ENCODE data around the gene SLF2. TPM values are rescaled to one million over a fixed set of nuclear protein-coding genes. Genes with fewer than 3 reads are reported as not detected.

Gene SLF2
- total RNA-seq, 4 donors from 2014 or later: 27.9 to 102 (median 59.9) TPM

DNA sequence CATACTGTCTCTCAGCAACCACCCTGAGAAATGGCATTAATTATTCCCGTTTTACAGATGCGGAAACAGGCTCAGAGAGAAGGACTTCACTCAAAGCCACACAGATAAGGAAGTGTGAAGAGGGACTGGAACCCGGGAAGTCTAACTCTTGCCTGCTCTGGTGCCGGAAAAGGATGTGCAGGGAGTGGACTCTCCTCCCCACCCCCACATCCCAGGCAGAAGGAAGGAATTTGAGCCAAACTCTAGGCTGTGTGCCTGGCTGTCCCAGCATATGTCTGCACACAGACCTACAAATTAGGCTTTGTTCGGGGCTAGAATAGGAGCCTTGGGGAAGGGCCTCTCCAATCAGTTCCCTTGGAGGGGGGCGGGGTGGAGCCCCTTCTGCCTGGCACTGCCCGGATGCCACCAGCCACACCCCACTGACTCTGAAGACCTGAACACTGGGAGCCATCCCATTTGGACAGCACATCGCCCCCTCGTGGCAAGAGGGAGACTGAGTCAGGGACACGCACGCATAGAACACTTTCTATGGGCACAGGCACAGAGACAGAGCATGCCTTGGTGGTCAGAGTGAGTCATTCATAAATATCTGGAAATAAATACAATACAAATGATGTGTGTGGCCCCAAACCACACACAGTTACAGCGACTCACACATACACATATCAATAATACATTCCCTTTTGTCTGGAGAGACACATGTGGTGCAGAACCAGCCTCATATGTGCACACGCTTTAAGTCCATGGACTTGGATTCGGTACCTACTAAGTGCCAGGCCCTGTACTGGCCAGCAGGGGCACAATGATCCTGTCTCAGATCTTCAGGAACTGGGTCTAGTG lies 100.0 kb downstream of the SLF2 start:
- peaks cover 4% of the 10 kb centered on the region in 2 donors for H3K4me1 ChIP-seq
- no peak for TF ChIP-seq POLR2A (IDR thresholded peaks at IDR 0.05)
- TF ChIP-seq CTCF (IDR thresholded peaks at IDR 0.05): peak; percentile 80 to 93 (median 88)
- H3K9me3 ChIP-seq: no peaks in the 10 kb centered on the region
- intact Hi-C loops (cut with DNase I; ENCODE audit: low total_unique reads): no loop called here
- no peaks in the 10 kb centered on the region for H3K27me3 ChIP-seq
- peak overlapping the region; percentile 13 to 60 for H3K27ac ChIP-seq
- no peak overlapping the region for H3K4me3 ChIP-seq
- H3K36me3 ChIP-seq: no peaks in the 10 kb centered on the region
- peak; percentile 86 to 91 for DNase-seq

- Histone ChIP-seq H3K27me3 (no peaks in the 10 kb centered on the region), H3K27ac (peak overlapping the region; percentile 13 to 60), H3K9me3 (no peaks in the 10 kb centered on the region), H3K36me3 (no peaks in the 10 kb centered on the region), H3K4me1 (peaks cover 0 to 4% of the 10 kb centered on the region in 2 donors), H3K4me3 (no peak overlapping the region)
- DNase-seq: no peak
- intact Hi-C loops (cut with DNase I; ENCODE audit: low total_unique reads): no loop called here
- TF ChIP-seq CTCF (IDR thresholded peaks at IDR 0.05): no peak
- TF ChIP-seq POLR2A (IDR thresholded peaks at IDR 0.05): no peak
Observed at GRCh38 chr10:101013365-101013825, 100.6 kb downstream of the SLF2 start.

- no peak overlapping the region for H3K27ac ChIP-seq
- H3K27me3 ChIP-seq: peaks cover 0 to 3% of the 10 kb centered on the region in 2 donors
- peak; percentile 79 to 94 (median 92) for TF ChIP-seq CTCF (IDR thresholded peaks at IDR 0.05)
- peak in 1 of 2 donors; percentile 18 for TF ChIP-seq POLR2A (IDR thresholded peaks at IDR 0.05)
- intact Hi-C loops (cut with DNase I; ENCODE audit: low total_unique reads): no loop called here
- peaks cover 0 to 4% of the 10 kb centered on the region in 2 donors for H3K4me1 ChIP-seq
- peak; percentile 85 for DNase-seq
- H3K36me3 ChIP-seq: no peaks in the 10 kb centered on the region
- H3K9me3 ChIP-seq: no peaks in the 10 kb centered on the region
- H3K4me3 ChIP-seq: no peak overlapping the region
Observed at GRCh38 chr10:101014230-101014884, 101.6 kb downstream of the SLF2 start.

MicroRNA genes within 50 kb of the gene (microRNA counts, 767-probe panel; counts per million panel counts)
- 0 counts per million in 2 donors for microRNA hsa-miR-608

Small RNAs within 50 kb of the gene (microRNA-seq; reads per million reads assigned to microRNA genes)
- not detected for gene MIR608 (ENCODE audit: borderline microRNAs expressed, borderline replicate concordance)

Small RNAs within 50 kb of the gene (small RNA-seq; reads per million reads assigned to genes)
- gene MIR608: not detected
- gene RF00019: not detected

Other genes starting within 250 kb of the SLF2 start
- 10 to 100 TPM in 2 of 4 donors, under 1 TPM in 1, not detected in 1; 0.64 to 39.7 (median 21.3) TPM for gene PAX2, start 167.4 kb upstream of the SLF2 start, total RNA-seq
- gene SEMA4G, start 56.5 kb downstream of the SLF2 start, total RNA-seq: 10 to 100 TPM in 1 of 4 donors, 1 to 10 TPM in 3; 2.6 to 10.3 (median 4.2) TPM
- 100 to 1,000 TPM in 1 of 4 donors, 10 to 100 TPM in 3; 36.9 to 134 (median 51.8) TPM for gene MRPL43, start 74.5 kb downstream of the SLF2 start, total RNA-seq
- gene TWNK, start 74.6 kb downstream of the SLF2 start, total RNA-seq: 10 to 100 TPM in 1 of 4 donors, 1 to 10 TPM in 2, under 1 TPM in 1; 0.51 to 11.8 (median 6.2) TPM
- gene LZTS2, start 86.8 kb downstream of the SLF2 start, total RNA-seq: 100 to 1,000 TPM in 2 of 4 donors, 10 to 100 TPM in 2; 51.5 to 123 (median 85.2) TPM
- 1 to 10 TPM in 1 of 4 donors, under 1 TPM in 2, not detected in 1; under 0.01 to 1.3 (median 0.61) TPM for gene PDZD7, start 118.2 kb downstream of the SLF2 start, total RNA-seq
- 100 to 1,000 TPM in 1 of 4 donors, 10 to 100 TPM in 3; 34.6 to 161 (median 58.1) TPM for gene SFXN3, start 118.3 kb downstream of the SLF2 start, total RNA-seq
- 10 to 100 TPM in 1 of 4 donors, 1 to 10 TPM in 1, under 1 TPM in 1, not detected in 1; 0.26 to 34.6 (median 6.3) TPM for gene KAZALD1, start 149.0 kb downstream of the SLF2 start, total RNA-seq
- not detected for gene TLX1, start 218.3 kb downstream of the SLF2 start, total RNA-seq